ENCODE measurements around the gene MTERF1. TPM values are rescaled to one million over a fixed set of nuclear protein-coding genes. Genes with fewer than 3 reads are reported as not detected.

The MTERF1 gene
- total RNA-seq, 4 donors from 2014 or later, result 4.4 to 12.5 (median 7.1) TPM

DNA sequence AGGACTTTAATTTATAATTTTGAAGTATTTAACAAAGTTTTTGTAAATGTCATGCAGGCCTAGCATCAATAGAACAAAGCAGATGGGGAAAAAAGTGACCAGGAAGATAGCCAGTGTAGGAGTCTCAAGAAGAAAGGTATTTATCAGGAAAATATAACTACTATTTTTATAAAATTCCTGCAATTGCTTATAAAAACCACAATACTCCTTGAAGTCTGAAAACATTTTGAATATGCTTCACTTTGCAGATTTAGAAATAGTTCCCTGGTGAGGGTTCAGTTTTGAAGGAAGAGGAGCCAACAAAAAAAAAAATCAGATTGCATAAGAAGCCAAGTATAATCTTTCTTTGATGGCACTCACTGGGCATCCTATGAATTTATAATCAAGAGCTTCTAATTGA, 34.1 kb downstream of the MTERF1 start:
- no peak overlapping the region for H3K27ac ChIP-seq
- H3K9me3 ChIP-seq, result peaks cover 0 to 9% (median 0%) of the 10 kb centered on the region in 3 donors
- H3K36me3 ChIP-seq, result no peaks in the 10 kb centered on the region
- TF ChIP-seq POLR2A (IDR thresholded peaks at IDR 0.05), result no peak
- H3K4me1 ChIP-seq, result no peaks in the 10 kb centered on the region
- no peak for ATAC-seq
- H3K4me3 ChIP-seq, result no peak overlapping the region
- no peaks in the 10 kb centered on the region for H3K27me3 ChIP-seq

GRCh38 chr7:91843831-91844230, 36.7 kb downstream of the MTERF1 start:
- Histone ChIP-seq H3K4me3 (no peak overlapping the region), H3K27ac (no peak overlapping the region), H3K36me3 (no peaks in the 10 kb centered on the region), H3K9me3 (peaks cover 0 to 9% (median 0%) of the 10 kb centered on the region in 3 donors), H3K4me1 (no peaks in the 10 kb centered on the region), H3K27me3 (no peaks in the 10 kb centered on the region)
- TF ChIP-seq EP300 (IDR thresholded peaks at IDR 0.05) (no peak), POLR2AphosphoS5 (IDR thresholded peaks at IDR 0.05) (no peak), POLR2A (IDR thresholded peaks at IDR 0.05) (no peak)
- TF ChIP-seq, protein P1, sequence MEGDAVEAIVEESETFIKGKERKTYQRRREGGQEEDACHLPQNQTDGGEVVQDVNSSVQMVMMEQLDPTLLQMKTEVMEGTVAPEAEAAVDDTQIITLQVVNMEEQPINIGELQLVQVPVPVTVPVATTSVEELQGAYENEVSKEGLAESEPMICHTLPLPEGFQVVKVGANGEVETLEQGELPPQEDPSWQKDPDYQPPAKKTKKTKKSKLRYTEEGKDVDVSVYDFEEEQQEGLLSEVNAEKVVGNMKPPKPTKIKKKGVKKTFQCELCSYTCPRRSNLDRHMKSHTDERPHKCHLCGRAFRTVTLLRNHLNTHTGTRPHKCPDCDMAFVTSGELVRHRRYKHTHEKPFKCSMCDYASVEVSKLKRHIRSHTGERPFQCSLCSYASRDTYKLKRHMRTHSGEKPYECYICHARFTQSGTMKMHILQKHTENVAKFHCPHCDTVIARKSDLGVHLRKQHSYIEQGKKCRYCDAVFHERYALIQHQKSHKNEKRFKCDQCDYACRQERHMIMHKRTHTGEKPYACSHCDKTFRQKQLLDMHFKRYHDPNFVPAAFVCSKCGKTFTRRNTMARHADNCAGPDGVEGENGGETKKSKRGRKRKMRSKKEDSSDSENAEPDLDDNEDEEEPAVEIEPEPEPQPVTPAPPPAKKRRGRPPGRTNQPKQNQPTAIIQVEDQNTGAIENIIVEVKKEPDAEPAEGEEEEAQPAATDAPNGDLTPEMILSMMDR (IDR thresholded peaks at IDR 0.05), result no peak
- WGBS, 2 donors (ENCODE audit: low coverage in 1 of 2), result 92 to 100% methylated on average over 1 to 2 of the region's 2 CpGs
- no peak for ATAC-seq

- Histone ChIP-seq H3K4me3 (no peak overlapping the region), H3K27me3 (no peaks in the 10 kb centered on the region), H3K9me3 (peaks cover 0 to 9% (median 0%) of the 10 kb centered on the region in 3 donors), H3K4me1 (no peaks in the 10 kb centered on the region), H3K36me3 (no peaks in the 10 kb centered on the region), H3K27ac (no peak overlapping the region)
- TF ChIP-seq, protein P1 (IDR thresholded peaks at IDR 0.05), result no peak
- TF ChIP-seq POLR2AphosphoS5 (IDR thresholded peaks at IDR 0.05) (no peak), POLR2A (IDR thresholded peaks at IDR 0.05) (no peak), EP300 (IDR thresholded peaks at IDR 0.05) (no peak)
- WGBS, 2 donors (ENCODE audit: low coverage in 1 of 2), result 94 to 96% methylated on average over 2 of the region's 2 CpGs
- ATAC-seq, result no peak
Measured at GRCh38 chr7:91838439-91838838, 42.1 kb downstream of the MTERF1 start.

- ATAC-seq, result no peak
- Histone ChIP-seq H3K4me3 (no peak overlapping the region), H3K27ac (no peak overlapping the region), H3K36me3 (no peaks in the 10 kb centered on the region), H3K9me3 (peaks cover 0 to 7% (median 0%) of the 10 kb centered on the region in 3 donors), H3K4me1 (no peaks in the 10 kb centered on the region), H3K27me3 (no peaks in the 10 kb centered on the region)
- 60 to 78% methylated on average over 3 to 4 of the region's 4 CpGs for WGBS, 2 donors (ENCODE audit: low coverage in 1 of 2)
- TF ChIP-seq EP300 (IDR thresholded peaks at IDR 0.05) (no peak), POLR2A (IDR thresholded peaks at IDR 0.05) (no peak), POLR2AphosphoS5 (IDR thresholded peaks at IDR 0.05) (no peak)
- TF ChIP-seq, protein P1 (IDR thresholded peaks at IDR 0.05), result no peak
Measured at GRCh38 chr7:91837397-91838070, 43.0 kb downstream of the MTERF1 start.

DNA sequence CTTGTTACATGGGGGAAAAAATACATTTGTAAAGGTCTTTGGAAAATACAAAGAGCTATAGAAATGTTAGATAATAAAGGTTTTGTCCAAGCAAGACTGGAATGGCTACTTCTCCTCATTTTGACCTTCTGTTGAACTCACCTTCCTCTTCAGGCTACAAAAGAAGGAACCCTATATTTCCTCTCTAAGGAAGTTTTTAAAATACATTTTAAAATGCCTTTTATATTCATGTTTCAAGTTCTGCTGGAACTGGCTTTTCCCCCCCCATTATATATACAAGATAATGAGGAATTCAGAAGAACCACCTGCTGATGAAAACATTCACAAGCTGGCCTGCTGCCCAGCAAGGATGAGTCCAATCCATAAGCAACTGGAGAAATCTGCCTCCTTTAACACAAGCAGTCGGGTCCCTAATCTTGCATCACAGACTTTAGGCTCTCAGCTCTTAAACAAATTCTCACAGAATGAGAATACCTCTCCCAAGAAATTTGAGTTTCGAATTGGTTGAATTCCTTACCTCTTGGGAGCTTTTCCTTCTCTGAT, 44.6 kb downstream of the MTERF1 start:
- Histone ChIP-seq H3K9me3 (no peaks in the 10 kb centered on the region), H3K4me3 (no peak overlapping the region)
- no peak for ATAC-seq

More for the DNA sequence above, 44.6 kb downstream of the MTERF1 start:
- WGBS, 2 donors (ENCODE audit: low coverage in 1 of 2), result 51 to 56% methylated on average over 2 of the region's 2 CpGs
- Histone ChIP-seq H3K27me3 (no peaks in the 10 kb centered on the region), H3K4me1 (no peaks in the 10 kb centered on the region), H3K36me3 (no peaks in the 10 kb centered on the region), H3K27ac (no peak overlapping the region)
- no peak for TF ChIP-seq EP300 (IDR thresholded peaks at IDR 0.05)
- TF ChIP-seq POLR2A (IDR thresholded peaks at IDR 0.05), result no peak
- TF ChIP-seq POLR2AphosphoS5 (IDR thresholded peaks at IDR 0.05), result no peak
- TF ChIP-seq, protein P1 (IDR thresholded peaks at IDR 0.05), result no peak

Data from gastroesophageal sphincter (tissue), 4 donors.